Activated CD8-positive, alpha-beta memory T cell treated with anti-CD3 and anti-CD28 coated beads, Interleukin-2, amount 10 ng/mL, durations not matched to agents 7 days and 5 days (primary cell): Measurements from ENCODE around the gene CNTNAP5. TPM values are rescaled to one million over a fixed set of nuclear protein-coding genes. Genes with fewer than 3 reads are reported as not detected.

Experiments
- ATAC-seq: fragments of 150-1000 bp; cut with Tn5 transposase; one replicate; pipeline ENCODE4 v1.10.0; 2021; ENCODE audit warnings: moderate library complexity
- CTCF ChIA-PET: fragments of 350-600 bp; sonication (Branson Sonifier 250); formaldehyde crosslinking; loops from one replicate; lab custom pipeline; 2021; ENCODE audit warnings: antibody characterized with exemption; lab: Charles Lee
- DNase-seq: peaks from one replicate; pipeline ENCODE4 v3.0.0-alpha.2; 2020
- H3K27ac Mint-ChIP-seq: one replicate; pipeline ENCODE4 v1.8.0; 2021; ENCODE audit warnings: mild to moderate bottlenecking, mixed read lengths
- H3K27me3 Mint-ChIP-seq: one replicate; pipeline ENCODE4 v1.8.0; 2021; ENCODE audit warnings: mixed read lengths
- H3K36me3 Mint-ChIP-seq: one replicate; pipeline ENCODE4 v1.8.0; 2021; ENCODE audit warnings: mild to moderate bottlenecking, mixed read lengths
- H3K4me1 Mint-ChIP-seq: one replicate; pipeline ENCODE4 v1.8.0; 2021; ENCODE audit warnings: mixed read lengths
- H3K4me3 Mint-ChIP-seq: one replicate; pipeline ENCODE4 v1.8.0; 2021; ENCODE audit warnings: mild to moderate bottlenecking, moderate library complexity, mixed read lengths
- H3K9me3 Mint-ChIP-seq: one replicate; pipeline ENCODE4 v1.8.0; 2022; ENCODE audit warnings: low read depth, mixed read lengths
- total RNA-seq, 2 experiments: library from RNA; stranded (reverse); gene quantifications; one replicate each; pipeline ENCODE4 v1.2.3, GENCODE V29; 2021

CNTNAP5 gene
- total RNA-seq, 2 experiments from 2014 or later, result not detected

DNA sequence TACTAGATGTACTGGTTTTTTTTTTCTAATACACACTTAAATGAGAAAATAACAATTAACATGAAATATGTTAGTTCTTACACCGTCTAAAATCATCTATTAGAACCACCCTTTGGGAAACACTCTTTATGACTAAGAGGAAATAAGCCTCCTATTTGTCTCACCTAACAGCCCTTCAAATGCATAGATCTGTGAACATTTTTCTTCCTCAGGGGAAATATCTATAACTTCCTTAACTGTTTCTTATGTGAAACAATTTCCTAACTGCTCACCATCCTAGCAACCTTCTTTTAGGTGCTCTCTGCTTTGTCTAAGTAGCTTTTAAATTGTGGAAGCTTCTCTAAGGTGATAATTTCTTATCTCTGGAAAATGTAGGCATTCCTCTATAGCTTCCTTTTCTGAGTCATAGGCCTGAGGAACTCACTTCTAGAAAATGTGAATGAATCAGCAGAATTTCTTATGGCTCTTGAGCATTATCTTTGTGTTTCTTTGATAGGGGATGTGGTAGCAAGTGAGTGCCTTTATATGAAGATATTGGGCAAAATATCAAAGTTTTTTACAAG, 56.1 kb downstream of the CNTNAP5 start:
- H3K4me3 Mint-ChIP-seq, result no peak overlapping the region
- DNase-seq, result no peak
- H3K4me1 Mint-ChIP-seq, result no peaks in the 10 kb centered on the region
- no peaks in the 10 kb centered on the region for H3K36me3 Mint-ChIP-seq
- peaks cover 10% of the 10 kb centered on the region for H3K9me3 Mint-ChIP-seq
- no peak overlapping the region for H3K27ac Mint-ChIP-seq
- CTCF ChIA-PET, result no interaction called here
- no peaks in the 10 kb centered on the region for H3K27me3 Mint-ChIP-seq
- no peak for ATAC-seq

DNA sequence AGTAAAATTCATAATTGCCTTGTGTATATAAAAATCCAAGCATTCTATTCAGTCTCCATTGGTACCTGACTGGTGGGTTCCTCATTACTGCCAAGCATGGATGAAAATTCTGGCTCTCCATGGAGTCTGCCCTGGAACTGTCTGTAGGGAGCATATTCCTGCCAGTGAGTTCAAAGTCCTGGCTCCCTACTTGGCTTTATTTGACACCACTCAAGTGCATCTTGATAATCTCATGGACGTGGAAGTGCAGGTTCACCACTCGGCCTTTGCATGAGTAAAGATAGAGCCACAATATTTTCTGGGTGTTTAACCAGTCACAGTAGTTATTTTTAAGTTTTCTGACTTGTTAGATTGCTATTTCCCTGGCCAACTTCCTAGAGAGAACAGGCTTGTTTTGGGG, 63.5 kb downstream of the CNTNAP5 start:
- Mint-ChIP-seq H3K27me3 (no peaks in the 10 kb centered on the region), H3K27ac (no peak overlapping the region)

DNA sequence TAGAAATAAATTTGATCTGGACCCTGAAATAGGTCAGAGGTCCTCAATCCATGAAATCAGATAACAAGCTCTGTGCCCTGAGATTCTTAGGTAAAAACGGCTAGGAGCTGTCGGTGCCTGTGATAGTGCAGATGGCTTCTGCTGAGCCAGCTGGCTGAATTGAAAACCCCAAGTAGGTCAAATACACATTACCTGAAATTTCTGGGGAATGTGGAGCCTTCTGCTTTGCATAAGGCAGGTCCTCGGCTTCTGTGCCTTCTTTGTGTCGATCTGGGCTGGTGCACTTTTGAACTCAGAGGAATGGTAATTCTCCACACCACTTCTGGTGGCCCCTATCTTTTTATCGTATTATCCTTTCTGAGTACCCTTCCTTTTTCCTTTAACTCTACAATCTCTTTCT, 66.6 kb downstream of the CNTNAP5 start:
- no peaks in the 10 kb centered on the region for H3K4me1 Mint-ChIP-seq
- no peak overlapping the region for H3K4me3 Mint-ChIP-seq
- H3K9me3 Mint-ChIP-seq, result peaks cover 10% of the 10 kb centered on the region

More for the DNA sequence above, 63.5 kb downstream of the CNTNAP5 start:
- Mint-ChIP-seq H3K4me3 (no peak overlapping the region), H3K9me3 (peaks cover 7% of the 10 kb centered on the region), H3K36me3 (no peaks in the 10 kb centered on the region), H3K4me1 (no peaks in the 10 kb centered on the region)
- CTCF ChIA-PET, result no interaction called here
- no peak for ATAC-seq
- no peak for DNase-seq

DNA sequence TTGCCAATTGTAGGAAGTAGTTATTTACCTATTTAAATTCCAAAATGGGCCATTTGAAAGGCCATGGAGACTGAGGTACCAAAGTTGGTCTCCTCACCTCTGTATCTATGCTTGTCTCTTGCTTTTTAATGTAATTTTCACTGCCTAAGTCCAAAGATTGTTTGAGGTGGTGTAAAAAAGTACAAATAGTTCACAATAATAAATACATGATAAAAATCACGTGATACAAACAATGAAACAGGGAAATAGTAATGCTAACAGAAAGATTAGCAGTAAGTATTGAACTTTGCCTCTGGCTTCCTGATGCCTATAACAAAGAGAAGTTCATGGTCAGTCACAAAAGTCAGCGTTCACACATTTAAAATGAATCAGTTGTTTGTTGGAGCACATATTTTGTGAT, 67.6 kb downstream of the CNTNAP5 start:
- CTCF ChIA-PET, result no interaction called here
- H3K36me3 Mint-ChIP-seq, result no peaks in the 10 kb centered on the region

More for the DNA sequence above, 66.6 kb downstream of the CNTNAP5 start:
- CTCF ChIA-PET, result no interaction called here
- Mint-ChIP-seq H3K27ac (no peak overlapping the region), H3K36me3 (no peaks in the 10 kb centered on the region), H3K27me3 (no peaks in the 10 kb centered on the region)
- DNase-seq (no peak), ATAC-seq (no peak)

DNA sequence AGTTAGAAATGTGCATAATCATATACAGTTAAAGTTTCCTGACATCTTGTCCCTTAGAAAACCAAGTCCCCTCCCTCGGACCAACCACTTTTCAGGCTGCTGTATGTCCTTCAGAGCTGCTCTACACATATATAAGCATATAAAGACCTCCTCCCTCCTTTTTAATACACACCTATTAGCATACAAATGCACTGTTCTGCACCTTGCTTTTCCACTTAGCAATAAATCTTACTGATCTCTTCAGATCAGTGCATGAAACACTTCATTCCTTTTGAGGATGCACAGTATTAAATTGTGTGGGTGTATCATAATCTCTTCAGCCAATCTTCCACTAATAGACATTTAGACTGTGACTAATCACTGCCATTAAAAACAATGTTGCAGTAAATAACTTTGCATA, 79.8 kb downstream of the CNTNAP5 start:
- Mint-ChIP-seq H3K36me3 (no peaks in the 10 kb centered on the region), H3K27ac (no peak overlapping the region), H3K9me3 (no peaks in the 10 kb centered on the region), H3K27me3 (no peaks in the 10 kb centered on the region), H3K4me1 (no peaks in the 10 kb centered on the region), H3K4me3 (no peak overlapping the region)
- ATAC-seq (no peak), DNase-seq (no peak)
- CTCF ChIA-PET, result no interaction called here

More for the DNA sequence above, 67.6 kb downstream of the CNTNAP5 start:
- Mint-ChIP-seq H3K4me1 (no peaks in the 10 kb centered on the region), H3K4me3 (no peak overlapping the region), H3K27ac (no peak overlapping the region), H3K27me3 (no peaks in the 10 kb centered on the region), H3K9me3 (peaks cover 10% of the 10 kb centered on the region)
- ATAC-seq (no peak), DNase-seq (no peak)

DNA sequence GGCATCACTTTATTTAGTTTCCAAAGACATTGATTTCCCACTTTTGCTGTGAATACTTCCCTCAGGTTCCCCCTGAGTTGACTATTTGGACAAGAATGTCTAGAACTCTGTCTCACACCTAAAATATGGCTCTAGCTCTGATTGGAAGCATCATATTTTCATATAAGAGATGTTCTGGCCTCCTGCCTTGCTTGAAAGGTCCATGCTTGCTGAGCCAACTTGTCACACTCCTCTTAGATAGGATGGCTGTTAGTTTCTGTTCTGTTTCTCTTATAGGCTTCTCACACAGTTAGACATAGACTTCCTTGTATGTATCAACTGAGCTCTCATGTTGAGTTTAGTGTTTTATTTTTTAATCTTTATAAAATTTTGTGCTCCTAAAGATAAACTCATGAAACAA, 87.1 kb downstream of the CNTNAP5 start:
- H3K27me3 Mint-ChIP-seq, result no peaks in the 10 kb centered on the region
- no peaks in the 10 kb centered on the region for H3K36me3 Mint-ChIP-seq
- no peak for ATAC-seq

DNA sequence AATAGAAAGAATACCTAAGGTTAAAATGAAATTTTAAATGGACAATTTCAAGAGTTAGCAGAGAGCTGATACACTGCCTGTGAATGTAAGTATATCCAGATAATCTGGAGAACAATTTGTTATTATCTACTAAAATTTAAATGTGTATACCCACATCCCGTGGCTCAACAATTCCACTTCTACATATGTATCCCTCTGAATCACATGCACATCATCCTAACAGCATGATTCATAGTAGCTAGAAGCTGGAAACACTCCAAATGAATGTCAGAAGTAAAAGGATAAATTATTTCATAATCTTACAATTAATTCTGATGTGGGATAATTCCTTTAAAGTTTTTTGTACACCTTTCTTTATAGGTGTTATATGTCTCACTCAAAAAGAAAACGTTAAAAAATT, 87.9 kb downstream of the CNTNAP5 start:
- Mint-ChIP-seq H3K27ac (no peak overlapping the region), H3K9me3 (no peaks in the 10 kb centered on the region), H3K4me3 (no peak overlapping the region), H3K27me3 (no peaks in the 10 kb centered on the region), H3K4me1 (no peaks in the 10 kb centered on the region), H3K36me3 (no peaks in the 10 kb centered on the region)
- CTCF ChIA-PET, result no interaction called here
- ATAC-seq (no peak), DNase-seq (no peak)

More for the DNA sequence above, 87.1 kb downstream of the CNTNAP5 start:
- DNase-seq, result no peak
- no peak overlapping the region for H3K4me3 Mint-ChIP-seq
- CTCF ChIA-PET, result no interaction called here
- no peaks in the 10 kb centered on the region for H3K4me1 Mint-ChIP-seq
- no peak overlapping the region for H3K27ac Mint-ChIP-seq
- H3K9me3 Mint-ChIP-seq, result no peaks in the 10 kb centered on the region

DNA sequence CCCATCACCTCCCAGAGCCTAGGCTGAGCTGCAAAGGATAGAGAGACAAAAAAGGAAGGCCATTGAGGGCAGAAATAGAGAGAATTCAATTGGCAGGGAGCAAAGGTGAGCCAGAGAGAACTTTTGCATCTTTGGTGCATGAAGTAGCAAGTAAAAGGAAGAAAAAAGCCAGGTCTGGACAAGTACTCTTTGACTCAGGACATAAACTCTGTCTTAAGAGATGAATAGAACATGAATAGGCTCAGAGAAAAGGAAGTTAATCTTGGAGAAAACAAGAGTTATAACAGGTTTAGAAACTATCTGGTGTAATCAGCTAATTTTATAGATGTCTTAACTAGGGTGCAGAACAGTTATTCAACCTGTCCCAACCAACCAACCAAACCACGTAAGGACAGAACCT, 95.2 kb downstream of the CNTNAP5 start:
- H3K36me3 Mint-ChIP-seq, result no peaks in the 10 kb centered on the region
- no peak overlapping the region for H3K27ac Mint-ChIP-seq
- H3K4me1 Mint-ChIP-seq, result no peaks in the 10 kb centered on the region
- H3K9me3 Mint-ChIP-seq, result peaks cover 5% of the 10 kb centered on the region
- H3K4me3 Mint-ChIP-seq, result no peak overlapping the region
- ATAC-seq (no peak), DNase-seq (no peak)
- CTCF ChIA-PET, result no interaction called here
- H3K27me3 Mint-ChIP-seq, result no peaks in the 10 kb centered on the region

DNA sequence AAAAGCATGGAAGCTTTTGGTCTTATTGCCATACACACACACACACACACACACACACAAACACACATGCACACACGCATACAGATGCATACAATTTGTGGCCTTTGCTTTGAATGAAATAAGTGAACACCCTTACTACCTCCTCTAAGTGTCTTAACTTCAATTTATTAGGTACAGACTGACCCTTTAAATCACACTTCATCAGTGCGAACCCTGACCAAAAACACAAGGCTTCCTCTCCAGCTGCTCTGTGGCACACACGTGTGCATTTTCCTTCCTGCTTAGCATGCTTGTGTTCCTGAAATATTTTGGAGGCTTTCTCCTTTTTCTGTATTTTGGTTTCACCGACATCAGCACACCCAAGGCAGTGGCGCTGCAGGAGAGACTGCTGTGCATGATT, 96.0 kb downstream of the CNTNAP5 start:
- Mint-ChIP-seq H3K4me3 (no peak overlapping the region), H3K27me3 (no peaks in the 10 kb centered on the region), H3K27ac (no peak overlapping the region), H3K9me3 (peaks cover 5% of the 10 kb centered on the region), H3K4me1 (no peaks in the 10 kb centered on the region), H3K36me3 (no peaks in the 10 kb centered on the region)
- no peak for ATAC-seq
- CTCF ChIA-PET, result no interaction called here
- DNase-seq, result no peak

DNA sequence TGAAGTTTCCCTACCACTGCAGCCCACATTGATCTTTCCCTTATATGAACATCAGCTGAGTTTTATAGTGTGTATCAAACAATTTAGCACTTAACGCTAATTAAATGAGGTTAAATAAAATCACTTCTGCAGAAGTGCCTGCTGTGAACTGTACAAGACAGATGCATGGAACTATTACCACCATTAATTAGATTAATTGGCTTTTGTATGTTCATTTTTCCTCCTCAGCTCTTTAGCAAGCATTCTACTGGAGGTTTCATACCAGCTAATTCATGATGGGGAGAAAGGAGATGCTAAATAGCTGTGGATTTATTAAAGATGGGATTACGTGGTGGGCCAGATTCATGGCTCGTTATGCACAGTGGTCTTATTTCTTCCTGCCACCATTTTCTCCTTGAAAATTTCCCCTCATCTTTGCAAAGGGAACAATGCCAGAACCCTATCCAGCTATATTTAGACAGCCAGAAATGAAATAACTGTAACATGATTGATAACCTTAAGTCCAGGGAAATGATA, 96.7 kb downstream of the CNTNAP5 start:
- Mint-ChIP-seq H3K36me3 (no peaks in the 10 kb centered on the region), H3K4me1 (no peaks in the 10 kb centered on the region), H3K9me3 (peaks cover 5% of the 10 kb centered on the region), H3K4me3 (no peak overlapping the region), H3K27ac (no peak overlapping the region), H3K27me3 (no peaks in the 10 kb centered on the region)
- DNase-seq (no peak), ATAC-seq (no peak)
- CTCF ChIA-PET, result no interaction called here

DNA sequence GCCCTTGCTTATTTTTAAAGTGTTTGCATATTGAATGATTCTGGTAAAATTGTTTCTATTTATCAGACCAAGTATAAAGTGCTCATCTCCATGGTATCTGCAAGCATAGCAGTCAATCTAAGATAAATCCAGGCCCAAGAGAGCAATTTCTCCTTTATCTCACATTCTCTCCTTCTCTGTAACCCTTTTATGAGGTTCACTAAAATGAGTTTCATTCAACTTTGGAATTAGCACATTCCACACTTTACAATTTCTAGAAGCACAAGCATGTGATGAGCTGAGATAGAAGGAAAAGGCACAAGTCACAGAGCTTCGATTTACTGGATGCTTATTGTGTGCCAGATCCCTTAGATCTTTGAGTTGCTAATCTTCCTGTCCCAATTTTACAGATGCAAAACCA, 97.3 kb downstream of the CNTNAP5 start:
- H3K36me3 Mint-ChIP-seq, result no peaks in the 10 kb centered on the region
- CTCF ChIA-PET, result no interaction called here
- H3K4me1 Mint-ChIP-seq, result no peaks in the 10 kb centered on the region
- ATAC-seq (no peak), DNase-seq (no peak)
- H3K9me3 Mint-ChIP-seq, result peaks cover 5% of the 10 kb centered on the region
- no peaks in the 10 kb centered on the region for H3K27me3 Mint-ChIP-seq
- no peak overlapping the region for H3K4me3 Mint-ChIP-seq
- H3K27ac Mint-ChIP-seq, result no peak overlapping the region

DNA sequence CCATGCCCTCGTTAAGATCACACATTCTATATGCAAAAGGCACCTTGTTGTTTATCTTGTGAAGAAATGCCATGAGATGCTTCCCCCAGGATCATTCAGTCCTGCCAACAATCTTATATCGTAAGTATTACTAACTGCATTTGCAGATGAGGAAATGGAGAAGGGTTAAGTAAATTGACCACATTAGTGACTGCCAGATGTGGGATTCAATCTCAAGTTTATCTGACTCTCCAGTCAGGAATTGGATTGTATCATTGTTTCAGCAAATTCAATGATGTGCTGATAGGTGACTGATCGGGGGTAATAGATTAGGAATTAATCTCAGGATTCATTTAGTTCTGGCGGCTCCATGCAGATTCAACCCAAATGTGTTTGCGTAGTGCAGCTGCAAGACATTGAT, 106.2 kb downstream of the CNTNAP5 start:
- no peak overlapping the region for H3K4me3 Mint-ChIP-seq

DNA sequence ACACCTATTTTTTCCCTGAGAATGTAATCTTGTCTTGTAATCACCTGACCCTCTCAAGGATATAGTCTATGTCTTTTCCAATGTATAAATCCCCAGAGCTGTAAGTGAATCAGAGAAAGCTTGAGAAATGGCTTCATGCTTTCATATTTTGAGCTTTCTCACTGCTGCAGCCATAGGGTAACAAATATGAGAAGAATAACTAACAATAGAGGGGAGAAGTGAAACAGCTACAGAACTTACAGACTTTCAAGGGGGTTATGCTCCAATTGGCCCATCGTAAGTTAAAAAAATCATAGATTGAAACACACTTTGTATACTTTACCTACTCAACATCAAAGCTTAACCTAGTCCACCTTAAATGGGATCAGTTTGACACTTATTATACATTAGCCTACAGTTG, 111.0 kb downstream of the CNTNAP5 start:
- Mint-ChIP-seq H3K27ac (no peak overlapping the region), H3K4me3 (no peak overlapping the region), H3K36me3 (no peaks in the 10 kb centered on the region), H3K27me3 (no peaks in the 10 kb centered on the region), H3K4me1 (no peaks in the 10 kb centered on the region), H3K9me3 (peaks cover 10% of the 10 kb centered on the region)
- DNase-seq (no peak), ATAC-seq (no peak)
- CTCF ChIA-PET, result no interaction called here

More for the DNA sequence above, 106.2 kb downstream of the CNTNAP5 start:
- CTCF ChIA-PET, result no interaction called here
- DNase-seq, result no peak
- H3K36me3 Mint-ChIP-seq, result no peaks in the 10 kb centered on the region
- no peak overlapping the region for H3K27ac Mint-ChIP-seq
- no peaks in the 10 kb centered on the region for H3K4me1 Mint-ChIP-seq
- H3K27me3 Mint-ChIP-seq, result no peaks in the 10 kb centered on the region
- peaks cover 9% of the 10 kb centered on the region for H3K9me3 Mint-ChIP-seq
- no peak for ATAC-seq

DNA sequence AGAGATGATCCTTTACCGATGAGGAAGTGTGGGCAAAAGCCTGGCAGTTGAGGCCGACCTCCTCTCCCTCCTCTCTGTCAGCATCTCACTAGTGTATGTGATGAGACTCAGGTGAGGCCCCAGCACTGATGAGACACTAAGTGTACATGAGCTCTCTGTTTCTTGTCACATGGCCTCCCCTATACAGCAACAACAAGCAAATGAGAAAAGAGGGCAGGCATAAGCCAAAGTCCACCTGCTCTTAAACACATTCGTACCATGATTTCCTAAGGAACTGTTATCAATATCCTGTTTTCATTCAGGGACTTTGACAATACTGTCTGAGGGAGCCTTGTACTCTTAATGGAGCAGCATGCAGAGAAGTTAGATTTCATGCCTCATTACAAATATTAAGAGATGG, 113.0 kb downstream of the CNTNAP5 start:
- Mint-ChIP-seq H3K4me3 (no peak overlapping the region), H3K9me3 (peaks cover 6% of the 10 kb centered on the region), H3K27ac (no peak overlapping the region), H3K27me3 (no peaks in the 10 kb centered on the region), H3K4me1 (no peaks in the 10 kb centered on the region), H3K36me3 (no peaks in the 10 kb centered on the region)
- no peak for ATAC-seq
- CTCF ChIA-PET, result no interaction called here
- no peak for DNase-seq

DNA sequence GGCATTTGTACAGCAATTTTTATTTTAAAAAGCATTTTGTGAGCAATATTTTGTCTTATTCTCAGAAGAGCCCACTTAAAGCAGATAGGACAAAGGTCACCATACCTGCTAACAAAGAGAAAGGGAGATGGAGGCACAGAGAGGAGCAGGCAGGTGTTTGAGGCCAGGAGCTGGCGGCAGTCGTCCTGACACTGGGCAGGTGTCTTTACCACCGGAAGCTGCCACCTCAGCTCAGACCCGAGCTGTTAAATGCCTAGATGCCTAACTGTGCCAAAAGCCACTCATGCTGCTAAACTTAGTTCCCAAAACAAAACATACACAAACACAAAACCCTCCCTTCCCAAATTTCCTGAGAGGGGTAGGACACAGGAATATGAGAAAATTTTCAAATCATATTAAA, 120.9 kb downstream of the CNTNAP5 start:
- Mint-ChIP-seq H3K27ac (no peak overlapping the region), H3K4me1 (no peaks in the 10 kb centered on the region), H3K9me3 (peaks cover 2% of the 10 kb centered on the region), H3K27me3 (no peaks in the 10 kb centered on the region), H3K4me3 (no peak overlapping the region), H3K36me3 (no peaks in the 10 kb centered on the region)
- CTCF ChIA-PET, result no interaction called here
- ATAC-seq, result no peak
- DNase-seq, result no peak
